Central memory CD8-positive, alpha-beta T cell (primary cell): ENCODE measurements around the gene MPG.

ENCODE experiments used
- ATAC-seq: fragments of 150-1000 bp; cut with Tn5 transposase; replicated peaks from 2 replicates; pipeline ENCODE4 v1.10.0; 2022; ENCODE audit warnings: mild to moderate bottlenecking, moderate FRiP score, moderate number of reproducible peaks; ENCODE audit not compliant: poor library complexity, severe bottlenecking; ENCODE audit errors: extremely low read depth
- DNase-seq, 2 donors: peaks; one replicate each; pipeline ENCODE4 v3.0.0; 2021; ENCODE audit warnings: low spot score in 2 of 2
- H3K27ac Mint-ChIP-seq: one replicate; pipeline ENCODE4 v1.8.0; 2022; ENCODE audit warnings: low read depth, mild to moderate bottlenecking, moderate library complexity, mixed read lengths
- H3K27me3 Mint-ChIP-seq: one replicate; pipeline ENCODE4 v1.8.0; 2022; ENCODE audit warnings: mixed read lengths
- H3K36me3 Mint-ChIP-seq: one replicate; pipeline ENCODE4 v1.8.0; 2022; ENCODE audit warnings: mild to moderate bottlenecking, moderate library complexity, mixed read lengths; ENCODE audit not compliant: insufficient read depth
- H3K4me1 Mint-ChIP-seq: one replicate; pipeline ENCODE4 v1.8.0; 2022; ENCODE audit warnings: mixed read lengths
- H3K4me3 Mint-ChIP-seq: one replicate; pipeline ENCODE4 v1.8.0; 2022; ENCODE audit warnings: mild to moderate bottlenecking, moderate library complexity, mixed read lengths
- H3K9me3 Mint-ChIP-seq: one replicate; pipeline ENCODE4 v1.8.0; 2022; ENCODE audit warnings: mixed read lengths

MPG gene

GRCh38 chr16:74747-75334, 3.2 kb upstream of the MPG start:
- Mint-ChIP-seq H3K27ac (no peak overlapping the region), H3K36me3 (peaks cover 7% of the 10 kb centered on the region)

GRCh38 chr16:75580-76501, 2.2 kb upstream of the MPG start:
- ATAC-seq, result no peak
- Mint-ChIP-seq H3K9me3 (no peaks in the 10 kb centered on the region), H3K36me3 (peaks cover 11% of the 10 kb centered on the region), H3K4me1 (peaks cover 32% of the 10 kb centered on the region), H3K4me3 (peak overlapping the region; percentile 84), H3K27ac (peak overlapping the region; percentile 53), H3K27me3 (peaks cover 31% of the 10 kb centered on the region)
- DNase-seq, result no peak

More at GRCh38 chr16:74747-75334, 3.2 kb upstream of the MPG start:
- Mint-ChIP-seq H3K9me3 (no peaks in the 10 kb centered on the region), H3K4me3 (no peak overlapping the region), H3K4me1 (peaks cover 31% of the 10 kb centered on the region), H3K27me3 (peaks cover 41% of the 10 kb centered on the region)
- ATAC-seq, result no peak
- DNase-seq, result no peak

GRCh38 chr16:76535-77272, 1.3 kb upstream of the MPG start:
- Mint-ChIP-seq H3K4me3 (peak overlapping the region; percentile 84), H3K9me3 (no peaks in the 10 kb centered on the region), H3K27ac (peak overlapping the region; percentile 53), H3K36me3 (peaks cover 11% of the 10 kb centered on the region), H3K4me1 (peaks cover 32% of the 10 kb centered on the region), H3K27me3 (peaks cover 22% of the 10 kb centered on the region)
- DNase-seq (no peak), ATAC-seq (no peak)

- Mint-ChIP-seq H3K36me3 (peaks cover 11% of the 10 kb centered on the region), H3K4me1 (peaks cover 32% of the 10 kb centered on the region), H3K27ac (no peak overlapping the region), H3K4me3 (peak overlapping the region; percentile 84), H3K27me3 (peaks cover 21% of the 10 kb centered on the region), H3K9me3 (no peaks in the 10 kb centered on the region)
- DNase-seq (no peak), ATAC-seq (peak; percentile 34)
Measured at GRCh38 chr16:77273-77806, 685 bp upstream of the MPG start.

- peaks cover 28% of the 10 kb centered on the region for H3K4me1 Mint-ChIP-seq
- no peaks in the 10 kb centered on the region for H3K9me3 Mint-ChIP-seq
- peak overlapping the region; percentile 84 for H3K4me3 Mint-ChIP-seq
- H3K36me3 Mint-ChIP-seq, result peaks cover 12% of the 10 kb centered on the region
- peaks cover 9% of the 10 kb centered on the region for H3K27me3 Mint-ChIP-seq
- H3K27ac Mint-ChIP-seq, result peak overlapping the region; percentile 76
- peak; percentile 27 for ATAC-seq
- no peak for DNase-seq
Measured at GRCh38 chr16:78444-79150, 572 bp downstream of the MPG start.

- Mint-ChIP-seq H3K27me3 (peaks cover 1% of the 10 kb centered on the region), H3K4me1 (peaks cover 37% of the 10 kb centered on the region), H3K4me3 (peak overlapping the region; percentile 84), H3K27ac (peak overlapping the region; percentile 76), H3K9me3 (no peaks in the 10 kb centered on the region), H3K36me3 (peaks cover 12% of the 10 kb centered on the region)
- DNase-seq (no peak), ATAC-seq (no peak)
Measured at GRCh38 chr16:79151-80054, 1.4 kb downstream of the MPG start.

GRCh38 chr16:83060-83603, 5.1 kb downstream of the MPG start:
- H3K36me3 Mint-ChIP-seq, result peaks cover 21% of the 10 kb centered on the region
- peaks cover 38% of the 10 kb centered on the region for H3K4me1 Mint-ChIP-seq
- H3K4me3 Mint-ChIP-seq, result peak overlapping the region; percentile 7

GRCh38 chr16:83781-84615, 6.0 kb downstream of the MPG start:
- no peak for ATAC-seq
- Mint-ChIP-seq H3K4me3 (peak overlapping the region; percentile 45), H3K36me3 (peaks cover 26% of the 10 kb centered on the region), H3K27me3 (no peaks in the 10 kb centered on the region), H3K27ac (peak overlapping the region; percentile 80), H3K4me1 (peaks cover 32% of the 10 kb centered on the region), H3K9me3 (no peaks in the 10 kb centered on the region)
- no peak for DNase-seq

More at GRCh38 chr16:83060-83603, 5.1 kb downstream of the MPG start:
- no peak for DNase-seq
- Mint-ChIP-seq H3K27me3 (no peaks in the 10 kb centered on the region), H3K9me3 (no peaks in the 10 kb centered on the region), H3K27ac (peak overlapping the region; percentile 50)
- no peak for ATAC-seq

GRCh38 chr16:84718-85406, 6.8 kb downstream of the MPG start:
- DNase-seq (peak in 1 of 2 donors; percentile 16), ATAC-seq (peak; percentile 58)
- Mint-ChIP-seq H3K27ac (peak overlapping the region; percentile 80), H3K4me3 (peak overlapping the region; percentile 45), H3K9me3 (no peaks in the 10 kb centered on the region), H3K4me1 (peaks cover 24% of the 10 kb centered on the region), H3K27me3 (no peaks in the 10 kb centered on the region), H3K36me3 (peaks cover 26% of the 10 kb centered on the region)

GRCh38 chr16:85407-85782, 7.4 kb downstream of the MPG start:
- Mint-ChIP-seq H3K4me3 (no peak overlapping the region), H3K27me3 (no peaks in the 10 kb centered on the region), H3K4me1 (peaks cover 23% of the 10 kb centered on the region), H3K9me3 (no peaks in the 10 kb centered on the region), H3K36me3 (peaks cover 22% of the 10 kb centered on the region), H3K27ac (peak overlapping the region; percentile 80)
- ATAC-seq (no peak), DNase-seq (no peak)
